ENCODE measurements around the gene ADGRF3.
A peak's percentile ranks its signal among the peaks of the same experiment; 100 is the strongest.
"Not testable (repeated sequence)": the region's sequence is repeated elsewhere in the genome, so short reads cannot be mapped to it uniquely, and the experiment has no call there.

Gene ADGRF3

GRCh38 chr2:26346454-26347053 is at the start of gene ADGRF3:
TSS of gene ADGRF3 (minus strand) at chr2:26346789. CDS start at chr2:26346234, 555 bp downstream.
- peak; percentile 83 for DNase-seq

- no peak for DNase-seq
Observed at GRCh38 chr2:26395394-26395793, 48.8 kb upstream of the ADGRF3 start.

- DNase-seq: no peak
Observed at GRCh38 chr2:26394694-26395093, 48.1 kb upstream of the ADGRF3 start.

- DNase-seq: no peak
Observed at GRCh38 chr2:26387189-26387588, 40.6 kb upstream of the ADGRF3 start.

GRCh38 chr2:26384597-26384996 is 38.0 kb upstream of the ADGRF3 start:
- DNase-seq: no peak

- DNase-seq: no peak
Observed at GRCh38 chr2:26384183-26384582, 37.6 kb upstream of the ADGRF3 start.

GRCh38 chr2:26382564-26382963 is 36.0 kb upstream of the ADGRF3 start:
- no peak for DNase-seq

GRCh38 chr2:26380281-26380680 is 33.7 kb upstream of the ADGRF3 start:
- DNase-seq: no peak

- no peak for DNase-seq
Observed at GRCh38 chr2:26376799-26377198, 30.2 kb upstream of the ADGRF3 start.

- not testable (repeated sequence) for DNase-seq
Observed at GRCh38 chr2:26370909-26371308, 24.3 kb upstream of the ADGRF3 start.

GRCh38 chr2:26369664-26370063 is 23.1 kb upstream of the ADGRF3 start:
- not testable (repeated sequence) for DNase-seq

- no peak for DNase-seq
Observed at GRCh38 chr2:26366957-26367356, 20.4 kb upstream of the ADGRF3 start.

GRCh38 chr2:26364669-26365068 is 18.1 kb upstream of the ADGRF3 start:
- DNase-seq: no peak

GRCh38 chr2:26363958-26364357 is 17.4 kb upstream of the ADGRF3 start:
- DNase-seq: no peak

GRCh38 chr2:26363323-26363722 is 16.7 kb upstream of the ADGRF3 start:
- no peak for DNase-seq

GRCh38 chr2:26359886-26360473 is 13.4 kb upstream of the ADGRF3 start:
- DNase-seq: no peak

GRCh38 chr2:26356771-26357170 is 10.2 kb upstream of the ADGRF3 start:
- no peak for DNase-seq

GRCh38 chr2:26356111-26356510 is 9.5 kb upstream of the ADGRF3 start:
- no peak for DNase-seq

- no peak for DNase-seq
Observed at GRCh38 chr2:26355038-26355995, 8.7 kb upstream of the ADGRF3 start.

- not testable (repeated sequence) for DNase-seq
Observed at GRCh38 chr2:26354469-26354868, 7.9 kb upstream of the ADGRF3 start.

GRCh38 chr2:26352892-26353291 is 6.3 kb upstream of the ADGRF3 start:
- DNase-seq: no peak

GRCh38 chr2:26351375-26352090 is 4.9 kb upstream of the ADGRF3 start:
- DNase-seq: no peak

GRCh38 chr2:26349690-26350089 is 3.1 kb upstream of the ADGRF3 start:
- DNase-seq: no peak

All from RPMI8226 (cell line).